Smooth muscle cell (in vitro differentiated cells): ENCODE data around the gene SIX2. TPM values are rescaled to one million over a fixed set of nuclear protein-coding genes. Genes with fewer than 3 reads are reported as not detected.

ENCODE experiments used
- DNase-seq: peaks from one replicate; lab custom pipeline; 2025; ENCODE audit not compliant: unreplicated experiment; lab: John Stamatoyannopoulos, UW
- H2AFZ ChIP-seq: fragments of 200-600 bp; sonication (generic); 2 replicates; pipeline ENCODE4 v1.6.0; 2016; ENCODE audit warnings: antibody characterized with exemption, low read depth, mild to moderate bottlenecking
- H3F3A ChIP-seq: fragments of 200-600 bp; sonication (generic); 2 replicates; pipeline ENCODE4 v1.6.0; 2017; ENCODE audit warnings: antibody characterized with exemption, low read depth
- H3K27ac ChIP-seq: fragments of 200-600 bp; sonication (generic); 2 replicates; pipeline ENCODE4 v1.5.1; 2016; ENCODE audit warnings: low read depth, mild to moderate bottlenecking
- H3K27me3 ChIP-seq: fragments of 200-600 bp; sonication (generic); 2 replicates; pipeline ENCODE4 v1.6.1; 2016; ENCODE audit warnings: low read depth, mild to moderate bottlenecking
- H3K36me3 ChIP-seq: fragments of 200-600 bp; sonication (generic); 2 replicates; pipeline ENCODE4 v1.5.1; 2016; ENCODE audit warnings: low read depth
- H3K4me1 ChIP-seq: fragments of 200-600 bp; sonication (generic); 2 replicates; pipeline ENCODE4 v1.5.1; 2016; ENCODE audit warnings: low read depth
- H3K4me2 ChIP-seq: fragments of 200-600 bp; sonication (generic); 2 replicates; pipeline ENCODE4 v1.6.0; 2016; ENCODE audit warnings: mild to moderate bottlenecking
- H3K4me3 ChIP-seq: fragments of 200-600 bp; sonication (generic); 2 replicates; pipeline ENCODE4 v1.5.1; 2016; ENCODE audit warnings: mild to moderate bottlenecking
- H3K79me2 ChIP-seq: fragments of 200-600 bp; sonication (generic); 2 replicates; pipeline ENCODE4 v1.6.0; 2016; ENCODE audit warnings: low read depth, mild to moderate bottlenecking
- H3K9ac ChIP-seq: fragments of 200-600 bp; sonication (generic); 2 replicates; pipeline ENCODE4 v1.6.0; 2016; ENCODE audit warnings: low read depth
- H3K9me3 ChIP-seq: fragments of 200-600 bp; sonication (generic); replicated peaks from 2 replicates; pipeline ENCODE4 v1.5.1; 2016; ENCODE audit warnings: low read depth
- H4K20me1 ChIP-seq: fragments of 200-600 bp; sonication (generic); 2 replicates; pipeline ENCODE4 v1.6.0; 2016; ENCODE audit warnings: low read depth
- WGBS: methylation state at CpG from one replicate; pipeline ENCODE4 v1.1.7; 2016; ENCODE audit warnings: low lambda C conversion rate; 5-methylcytosine and 5-hydroxymethylcytosine counted together
- polyA plus RNA-seq: library from polyadenylated mRNA; unstranded; fragments of >200 nt; fragmentation: Nextera tagmentation; extraction: Ambion mirVana; gene quantifications from 2 replicates; pipeline ENCODE4 v1.2.1, GENCODE V29; 2016
- total RNA-seq: library from RNA; depleted of rRNA; stranded (reverse); fragments of >200 nt; gene quantifications from 2 replicates; pipeline ENCODE4 v1.2.3, GENCODE V29; 2014
- TF ChIP-seq, protein P1 (sequence below): fragments of 200-600 bp; sonication (generic); IDR thresholded peaks from 2 replicates; pipeline ENCODE4 v1.5.1; 2017; ENCODE audit warnings: borderline replicate concordance, mild to moderate bottlenecking, antibody characterized with exemption; ENCODE audit not compliant: insufficient read depth, poor library complexity, severe bottlenecking

Gene SIX2
- total and polyA plus RNA-seq, 2 experiments from 2014 or later = 0.18 TPM; not detected in 1

- Histone ChIP-seq H3K27ac (no peak overlapping the region), H4K20me1 (no peaks in the 10 kb centered on the region), H2AFZ (peak overlapping the region; percentile 14), H3K27me3 (peaks cover 100% of the 10 kb centered on the region), H3K4me3 (peak overlapping the region; percentile 44), H3K4me2 (peak overlapping the region; percentile 81), H3K36me3 (no peaks in the 10 kb centered on the region), H3K4me1 (peaks cover 27% of the 10 kb centered on the region), H3K79me2 (no peaks in the 10 kb centered on the region), H3K9me3 (no peaks in the 10 kb centered on the region), H3K9ac (no peak overlapping the region), H3F3A (no peaks in the 10 kb centered on the region)
- WGBS = 6% methylated on average over 71 of the region's 75 CpGs
- DNase-seq = no peak
- TF ChIP-seq, protein P1, sequence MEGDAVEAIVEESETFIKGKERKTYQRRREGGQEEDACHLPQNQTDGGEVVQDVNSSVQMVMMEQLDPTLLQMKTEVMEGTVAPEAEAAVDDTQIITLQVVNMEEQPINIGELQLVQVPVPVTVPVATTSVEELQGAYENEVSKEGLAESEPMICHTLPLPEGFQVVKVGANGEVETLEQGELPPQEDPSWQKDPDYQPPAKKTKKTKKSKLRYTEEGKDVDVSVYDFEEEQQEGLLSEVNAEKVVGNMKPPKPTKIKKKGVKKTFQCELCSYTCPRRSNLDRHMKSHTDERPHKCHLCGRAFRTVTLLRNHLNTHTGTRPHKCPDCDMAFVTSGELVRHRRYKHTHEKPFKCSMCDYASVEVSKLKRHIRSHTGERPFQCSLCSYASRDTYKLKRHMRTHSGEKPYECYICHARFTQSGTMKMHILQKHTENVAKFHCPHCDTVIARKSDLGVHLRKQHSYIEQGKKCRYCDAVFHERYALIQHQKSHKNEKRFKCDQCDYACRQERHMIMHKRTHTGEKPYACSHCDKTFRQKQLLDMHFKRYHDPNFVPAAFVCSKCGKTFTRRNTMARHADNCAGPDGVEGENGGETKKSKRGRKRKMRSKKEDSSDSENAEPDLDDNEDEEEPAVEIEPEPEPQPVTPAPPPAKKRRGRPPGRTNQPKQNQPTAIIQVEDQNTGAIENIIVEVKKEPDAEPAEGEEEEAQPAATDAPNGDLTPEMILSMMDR = no peak
Observed at GRCh38 chr2:45008296-45009129, 739 bp downstream of the SIX2 start.

DNA sequence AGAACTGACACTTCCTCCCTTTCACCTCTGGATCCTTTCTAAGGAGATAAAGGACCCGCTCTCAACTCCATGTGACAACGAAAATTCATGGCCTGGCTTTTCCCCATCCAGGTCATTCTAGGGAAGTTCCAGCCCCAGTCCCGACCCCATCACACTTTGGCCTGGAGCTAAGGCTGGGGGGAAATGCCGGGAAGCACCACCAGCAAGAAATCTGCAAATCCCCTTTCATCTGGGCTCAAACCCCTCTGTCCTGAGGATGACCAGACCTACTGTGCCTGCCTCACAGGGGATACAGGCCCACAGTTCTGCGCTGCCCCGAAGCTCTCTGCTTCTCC lies 1.3 kb downstream of the SIX2 start:
- H4K20me1 ChIP-seq = no peaks in the 10 kb centered on the region
- peaks cover 100% of the 10 kb centered on the region for H3K27me3 ChIP-seq
- DNase-seq = no peak
- H3K4me1 ChIP-seq = peaks cover 21% of the 10 kb centered on the region
- no peak overlapping the region for H2AFZ ChIP-seq
- H3K9me3 ChIP-seq = no peaks in the 10 kb centered on the region
- no peaks in the 10 kb centered on the region for H3F3A ChIP-seq
- no peaks in the 10 kb centered on the region for H3K36me3 ChIP-seq
- no peak overlapping the region for H3K9ac ChIP-seq
- H3K4me2 ChIP-seq = no peak overlapping the region
- TF ChIP-seq, protein P1 = no peak
- no peaks in the 10 kb centered on the region for H3K79me2 ChIP-seq
- H3K27ac ChIP-seq = no peak overlapping the region
- 30% methylated on average over 6 of the region's 6 CpGs for WGBS
- H3K4me3 ChIP-seq = no peak overlapping the region

GRCh38 chr2:45006942-45007287 lies 2.3 kb downstream of the SIX2 start:
- H3K4me1 ChIP-seq = peaks cover 21% of the 10 kb centered on the region
- TF ChIP-seq, protein P1 = no peak
- no peaks in the 10 kb centered on the region for H3K9me3 ChIP-seq
- H3K4me2 ChIP-seq = no peak overlapping the region
- H3F3A ChIP-seq = no peaks in the 10 kb centered on the region
- no peak overlapping the region for H3K9ac ChIP-seq
- DNase-seq = no peak
- H3K79me2 ChIP-seq = no peaks in the 10 kb centered on the region
- H2AFZ ChIP-seq = no peak overlapping the region
- 49% methylated on average over 7 of the region's 7 CpGs for WGBS
- peaks cover 100% of the 10 kb centered on the region for H3K27me3 ChIP-seq
- no peaks in the 10 kb centered on the region for H3K36me3 ChIP-seq
- no peak overlapping the region for H3K27ac ChIP-seq
- H3K4me3 ChIP-seq = no peak overlapping the region
- no peaks in the 10 kb centered on the region for H4K20me1 ChIP-seq
